Neural crest cell (in vitro differentiated cells): ENCODE results near the gene PCNX1. TPM values are rescaled to one million over a fixed set of nuclear protein-coding genes. Genes with fewer than 3 reads are reported as not detected.

Experiments used
- DNase-seq: peaks from one replicate; pipeline ENCODE4 v3.0.0; 2021; ENCODE audit warnings: low read depth, mixed read lengths, low spot score
- H3K27ac Mint-ChIP-seq: one replicate; pipeline ENCODE4 v1.8.0; 2021; ENCODE audit warnings: mild to moderate bottlenecking, mixed read lengths; ENCODE audit not compliant: unreplicated experiment
- H3K27me3 Mint-ChIP-seq: 2 replicates; pipeline ENCODE4 v1.8.0; 2021; ENCODE audit warnings: low read depth, mild to moderate bottlenecking, mixed read lengths
- H3K36me3 Mint-ChIP-seq: 2 replicates; pipeline ENCODE4 v1.8.0; 2021; ENCODE audit warnings: low read depth, mild to moderate bottlenecking, mixed read lengths
- H3K4me1 Mint-ChIP-seq: 2 replicates; pipeline ENCODE4 v1.8.0; 2021; ENCODE audit warnings: mixed read lengths
- H3K4me3 Mint-ChIP-seq: one replicate; pipeline ENCODE4 v1.8.0; 2021; ENCODE audit warnings: mild to moderate bottlenecking, mixed read lengths
- H3K9me3 Mint-ChIP-seq: 2 replicates; pipeline ENCODE4 v1.8.0; 2021; ENCODE audit warnings: mixed read lengths
- total RNA-seq: library from RNA; stranded (reverse); gene quantifications from 2 replicates; pipeline ENCODE4 v1.2.1, GENCODE V29; 2021
- TF ChIP-seq, protein P1 (sequence below): fragments of 200-600 bp; sonication (generic); conservative IDR thresholded peaks from 2 replicates; pipeline ENCODE4 v1.5.0; 2021; ENCODE audit warnings: antibody characterized with exemption, mild to moderate bottlenecking

PCNX1 gene
- total RNA-seq, 1 donor from 2014 or later, result 50.3 TPM

DNA sequence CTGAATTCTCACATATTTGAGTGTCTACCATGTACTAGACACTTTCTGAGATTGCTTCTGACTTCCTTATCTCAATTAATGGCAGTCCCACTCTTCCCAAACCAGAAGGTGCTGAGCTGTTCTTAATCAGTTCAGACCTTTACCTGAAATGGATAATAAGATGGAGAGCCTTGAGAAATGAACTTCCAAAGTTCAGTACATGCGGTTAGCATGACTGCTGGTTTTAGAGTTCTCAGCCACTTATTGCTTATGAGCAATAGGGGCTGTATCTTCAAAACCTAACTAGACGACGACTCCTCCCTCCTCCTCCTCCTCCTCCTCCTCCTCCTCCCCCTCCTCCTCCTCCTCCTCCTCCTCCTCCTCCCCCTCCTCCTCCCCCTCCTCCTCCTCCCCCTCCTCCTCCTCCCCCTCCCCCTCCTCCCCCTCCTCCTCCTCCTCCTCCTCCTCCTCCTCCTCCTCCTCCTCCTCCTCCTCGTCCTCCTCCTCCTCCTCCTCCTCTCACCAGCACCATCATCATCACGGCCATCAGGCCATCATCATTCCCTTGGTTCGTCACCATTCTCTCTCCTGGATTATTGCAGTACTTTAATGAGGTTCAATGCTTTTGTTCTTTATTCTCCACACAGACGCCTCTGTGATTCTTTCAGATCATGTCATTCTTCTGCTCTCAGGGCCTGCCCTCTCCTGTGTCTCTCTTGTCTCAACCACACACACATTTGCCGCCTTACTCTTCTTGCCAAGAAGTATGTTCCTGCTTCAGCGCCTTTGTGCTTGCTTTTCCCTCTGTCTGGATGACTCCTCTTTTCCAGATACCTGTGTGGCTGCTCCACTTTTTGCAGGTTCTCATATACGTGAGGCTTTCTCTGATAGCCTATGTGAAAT, 2.7 kb downstream of the PCNX1 start:
- peak overlapping the region; percentile 85 for H3K27ac Mint-ChIP-seq
- no peak for DNase-seq
- peak overlapping the region; percentile 93 for H3K4me3 Mint-ChIP-seq
- TF ChIP-seq, protein P1, sequence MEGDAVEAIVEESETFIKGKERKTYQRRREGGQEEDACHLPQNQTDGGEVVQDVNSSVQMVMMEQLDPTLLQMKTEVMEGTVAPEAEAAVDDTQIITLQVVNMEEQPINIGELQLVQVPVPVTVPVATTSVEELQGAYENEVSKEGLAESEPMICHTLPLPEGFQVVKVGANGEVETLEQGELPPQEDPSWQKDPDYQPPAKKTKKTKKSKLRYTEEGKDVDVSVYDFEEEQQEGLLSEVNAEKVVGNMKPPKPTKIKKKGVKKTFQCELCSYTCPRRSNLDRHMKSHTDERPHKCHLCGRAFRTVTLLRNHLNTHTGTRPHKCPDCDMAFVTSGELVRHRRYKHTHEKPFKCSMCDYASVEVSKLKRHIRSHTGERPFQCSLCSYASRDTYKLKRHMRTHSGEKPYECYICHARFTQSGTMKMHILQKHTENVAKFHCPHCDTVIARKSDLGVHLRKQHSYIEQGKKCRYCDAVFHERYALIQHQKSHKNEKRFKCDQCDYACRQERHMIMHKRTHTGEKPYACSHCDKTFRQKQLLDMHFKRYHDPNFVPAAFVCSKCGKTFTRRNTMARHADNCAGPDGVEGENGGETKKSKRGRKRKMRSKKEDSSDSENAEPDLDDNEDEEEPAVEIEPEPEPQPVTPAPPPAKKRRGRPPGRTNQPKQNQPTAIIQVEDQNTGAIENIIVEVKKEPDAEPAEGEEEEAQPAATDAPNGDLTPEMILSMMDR, result no peak
- H3K4me1 Mint-ChIP-seq, result peaks cover 52% of the 10 kb centered on the region
- no peaks in the 10 kb centered on the region for H3K9me3 Mint-ChIP-seq
- no peaks in the 10 kb centered on the region for H3K36me3 Mint-ChIP-seq
- H3K27me3 Mint-ChIP-seq, result no peaks in the 10 kb centered on the region

DNA sequence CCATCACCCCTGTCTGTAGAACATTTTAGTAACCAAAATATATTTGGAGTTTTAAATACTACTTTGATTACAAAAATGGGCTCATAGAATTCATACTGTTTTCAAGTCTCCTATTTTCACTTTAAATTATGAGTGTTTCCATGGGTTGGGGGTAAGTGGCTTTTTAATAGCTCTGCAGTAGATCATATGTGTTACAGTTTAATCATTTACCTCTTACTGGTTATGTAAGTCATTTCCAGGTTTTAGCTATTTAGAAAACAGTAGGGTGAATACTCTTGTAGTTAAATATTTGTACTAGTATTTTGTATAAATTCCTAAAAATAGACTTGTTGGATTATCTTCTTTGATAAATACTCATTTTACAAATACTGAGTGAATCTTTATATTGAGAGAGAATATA, 8.2 kb downstream of the PCNX1 start:
- Mint-ChIP-seq H3K27ac (no peak overlapping the region), H3K36me3 (peaks cover 16% of the 10 kb centered on the region), H3K4me3 (no peak overlapping the region), H3K4me1 (peaks cover 55% of the 10 kb centered on the region), H3K9me3 (peaks cover 9% of the 10 kb centered on the region), H3K27me3 (no peaks in the 10 kb centered on the region)
- TF ChIP-seq, protein P1, result no peak
- no peak for DNase-seq

DNA sequence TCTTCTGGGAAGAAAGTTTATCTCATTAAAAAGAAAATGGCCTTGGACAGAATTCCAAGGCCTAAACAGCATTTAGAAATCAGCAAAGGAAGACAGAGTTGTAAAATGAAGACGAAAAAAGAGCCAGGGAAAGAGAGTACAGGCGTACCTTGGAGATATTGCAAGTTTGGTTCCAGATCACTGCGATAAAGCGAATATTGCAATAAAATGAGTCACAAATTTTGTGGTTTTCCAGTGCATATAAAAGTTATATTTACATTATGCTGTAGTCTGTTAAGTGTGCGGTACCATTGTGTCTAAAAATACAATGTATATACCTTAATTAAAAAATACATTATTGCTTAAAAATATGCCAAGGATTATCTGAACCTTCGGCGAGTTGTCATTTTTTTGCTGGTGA, 9.0 kb downstream of the PCNX1 start:
- Mint-ChIP-seq H3K9me3 (peaks cover 9% of the 10 kb centered on the region), H3K27ac (no peak overlapping the region), H3K27me3 (no peaks in the 10 kb centered on the region), H3K36me3 (peaks cover 16% of the 10 kb centered on the region), H3K4me3 (no peak overlapping the region), H3K4me1 (peaks cover 52% of the 10 kb centered on the region)
- TF ChIP-seq, protein P1, result no peak
- DNase-seq, result no peak

DNA sequence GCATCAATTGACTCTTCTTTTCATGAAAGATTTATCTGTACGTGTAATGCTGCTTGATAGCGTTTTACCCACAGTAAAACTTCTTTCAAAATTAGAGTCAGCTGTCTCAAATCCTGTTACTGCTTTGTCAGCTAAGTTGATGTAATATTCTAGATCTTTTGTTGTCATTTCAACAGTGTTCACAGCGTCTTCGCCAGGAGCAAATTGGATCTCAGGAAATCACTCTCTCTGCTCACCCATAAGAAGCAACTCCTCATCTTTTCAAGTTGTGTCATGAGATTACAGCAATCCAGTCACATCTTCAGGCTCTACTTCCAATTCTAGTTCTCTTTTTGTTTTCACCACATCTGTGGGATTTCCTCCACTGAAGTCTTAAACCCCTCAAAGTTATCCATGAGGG, 9.5 kb downstream of the PCNX1 start:
- H3K9me3 Mint-ChIP-seq, result peaks cover 9% of the 10 kb centered on the region
- no peak for DNase-seq
- TF ChIP-seq, protein P1, result no peak
- H3K27ac Mint-ChIP-seq, result no peak overlapping the region
- no peak overlapping the region for H3K4me3 Mint-ChIP-seq
- H3K36me3 Mint-ChIP-seq, result peaks cover 16% of the 10 kb centered on the region
- no peaks in the 10 kb centered on the region for H3K27me3 Mint-ChIP-seq
- H3K4me1 Mint-ChIP-seq, result peaks cover 47% of the 10 kb centered on the region

DNA sequence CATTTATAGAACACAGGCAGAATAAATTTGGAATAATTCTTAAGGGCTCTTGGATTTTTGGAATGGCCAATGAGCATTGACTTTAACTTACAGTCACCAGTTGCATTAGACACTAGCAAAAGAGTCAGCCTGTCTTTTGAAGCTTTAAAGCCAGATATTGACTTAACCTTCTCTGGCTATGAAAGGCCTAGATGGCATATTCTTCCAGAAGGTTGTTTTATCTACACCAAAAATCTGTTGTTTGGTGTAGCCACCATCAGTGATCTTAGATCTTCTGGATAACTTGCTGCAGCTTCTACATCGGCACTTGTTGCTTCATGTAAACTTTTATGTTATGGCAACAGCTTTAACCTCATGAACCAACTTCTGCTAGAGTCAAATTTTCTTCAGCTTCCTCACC, 10.4 kb downstream of the PCNX1 start:
- TF ChIP-seq, protein P1, result no peak
- Mint-ChIP-seq H3K36me3 (peaks cover 16% of the 10 kb centered on the region), H3K4me3 (no peak overlapping the region), H3K27ac (no peak overlapping the region), H3K4me1 (peaks cover 42% of the 10 kb centered on the region), H3K27me3 (no peaks in the 10 kb centered on the region), H3K9me3 (peaks cover 9% of the 10 kb centered on the region)
- no peak for DNase-seq
